HCT116 (cell line): ENCODE results near the gene RASL11A.

Experiments used
- EZH2 ChIP-seq: fragments of 200-600 bp; sonication (generic); IDR thresholded peaks from 2 replicates; pipeline ENCODE4 v1.6.1; 2017; ENCODE audit warnings: antibody characterized with exemption, mixed run types
- JUND ChIP-seq: IDR thresholded peaks from 2 replicates; pipeline ENCODE4 v1.6.1; 2012
- POLR2A ChIP-seq: IDR thresholded peaks from 2 replicates; pipeline ENCODE4 v1.7.0; 2011; ENCODE audit warnings: borderline replicate concordance; ENCODE audit not compliant: insufficient read depth, insufficient read length; ENCODE audit errors: extremely low read depth
- POLR2AphosphoS5 ChIP-seq: IDR thresholded peaks from 2 replicates; pipeline ENCODE4 v1.6.1; 2011; ENCODE audit warnings: mild to moderate bottlenecking, low read depth, low read length, moderate library complexity
- RAD21 ChIP-seq: IDR thresholded peaks from 2 replicates; pipeline ENCODE4 v1.6.1; 2012; ENCODE audit warnings: low read depth, mild to moderate bottlenecking
- SP1 ChIP-seq: IDR thresholded peaks from 2 replicates; pipeline ENCODE4 v1.6.1; 2012; ENCODE audit warnings: low read depth
- YY1 ChIP-seq: IDR thresholded peaks from 2 replicates; pipeline ENCODE4 v1.6.1; 2011; ENCODE audit warnings: low read length, low read depth, moderate library complexity, mild to moderate bottlenecking; ENCODE audit not compliant: insufficient replicate concordance; ENCODE audit errors: extremely low read depth
- TF ChIP-seq, protein P1 (sequence below), 3 experiments: fragments of 200-600 bp in 1 of 3; sonication (generic) in 1 of 3; IDR thresholded peaks in 2 of 3; conservative IDR thresholded peaks in 1 of 3; 2 replicates each; pipeline ENCODE4 v1.5.1; 2012 to 2017; ENCODE audit warnings: low read depth in 2 of 3, low read length in 2 of 3, antibody characterized with exemption in 1 of 3, borderline replicate concordance in 1 of 3, control low read depth in 1 of 3, mild to moderate bottlenecking in 1 of 3, mixed read lengths in 1 of 3, mixed run types in 1 of 3, moderate library complexity in 1 of 3; ENCODE audit not compliant: insufficient read depth in 1 of 3
- TF ChIP-seq, protein P2 (sequence below): IDR thresholded peaks from 2 replicates; pipeline ENCODE4 v1.6.1; 2011; ENCODE audit warnings: mild to moderate bottlenecking, low read length, moderate library complexity; ENCODE audit not compliant: insufficient replicate concordance; ENCODE audit errors: extremely low read depth
- TF ChIP-seq, protein P3 (sequence below): IDR thresholded peaks from 2 replicates; pipeline ENCODE4 v1.6.1; 2012; ENCODE audit warnings: low read depth

DNA sequence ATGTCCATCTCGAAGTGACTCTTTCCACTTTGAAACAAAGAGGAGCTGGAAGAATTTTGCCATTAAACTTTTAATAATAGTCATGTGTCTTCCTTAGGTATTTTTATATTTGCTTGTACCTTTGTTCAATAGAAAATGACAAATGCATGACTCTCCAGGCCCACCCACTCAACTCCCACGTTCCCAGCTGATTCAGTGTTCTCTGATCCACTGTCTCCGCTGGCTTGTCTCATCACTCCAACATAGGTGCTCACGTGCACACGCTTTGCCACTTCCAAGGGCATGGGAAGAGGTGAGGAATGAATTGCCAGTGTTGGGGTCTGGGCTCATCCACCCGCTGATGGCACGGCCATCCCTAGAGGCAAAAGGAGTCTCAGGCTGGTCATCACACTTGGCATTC is 24.5 kb downstream of the RASL11A start:
- TF ChIP-seq POLR2AphosphoS5 (no peak), EZH2 (no peak), SP1 (no peak), RAD21 (no peak), YY1 (no peak), JUND (no peak), POLR2A (no peak)
- TF ChIP-seq, protein P1, sequence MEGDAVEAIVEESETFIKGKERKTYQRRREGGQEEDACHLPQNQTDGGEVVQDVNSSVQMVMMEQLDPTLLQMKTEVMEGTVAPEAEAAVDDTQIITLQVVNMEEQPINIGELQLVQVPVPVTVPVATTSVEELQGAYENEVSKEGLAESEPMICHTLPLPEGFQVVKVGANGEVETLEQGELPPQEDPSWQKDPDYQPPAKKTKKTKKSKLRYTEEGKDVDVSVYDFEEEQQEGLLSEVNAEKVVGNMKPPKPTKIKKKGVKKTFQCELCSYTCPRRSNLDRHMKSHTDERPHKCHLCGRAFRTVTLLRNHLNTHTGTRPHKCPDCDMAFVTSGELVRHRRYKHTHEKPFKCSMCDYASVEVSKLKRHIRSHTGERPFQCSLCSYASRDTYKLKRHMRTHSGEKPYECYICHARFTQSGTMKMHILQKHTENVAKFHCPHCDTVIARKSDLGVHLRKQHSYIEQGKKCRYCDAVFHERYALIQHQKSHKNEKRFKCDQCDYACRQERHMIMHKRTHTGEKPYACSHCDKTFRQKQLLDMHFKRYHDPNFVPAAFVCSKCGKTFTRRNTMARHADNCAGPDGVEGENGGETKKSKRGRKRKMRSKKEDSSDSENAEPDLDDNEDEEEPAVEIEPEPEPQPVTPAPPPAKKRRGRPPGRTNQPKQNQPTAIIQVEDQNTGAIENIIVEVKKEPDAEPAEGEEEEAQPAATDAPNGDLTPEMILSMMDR (IDR thresholded peaks at IDR 0.05 in 2 of 3, conservative IDR thresholded peaks at IDR 0.05 in 1 of 3; ENCODE audit: borderline replicate concordance in 1 of 3, insufficient read depth in 1 of 3, low read depth in 2 of 3, low read length in 2 of 3), result no peak
- TF ChIP-seq, protein P2, sequence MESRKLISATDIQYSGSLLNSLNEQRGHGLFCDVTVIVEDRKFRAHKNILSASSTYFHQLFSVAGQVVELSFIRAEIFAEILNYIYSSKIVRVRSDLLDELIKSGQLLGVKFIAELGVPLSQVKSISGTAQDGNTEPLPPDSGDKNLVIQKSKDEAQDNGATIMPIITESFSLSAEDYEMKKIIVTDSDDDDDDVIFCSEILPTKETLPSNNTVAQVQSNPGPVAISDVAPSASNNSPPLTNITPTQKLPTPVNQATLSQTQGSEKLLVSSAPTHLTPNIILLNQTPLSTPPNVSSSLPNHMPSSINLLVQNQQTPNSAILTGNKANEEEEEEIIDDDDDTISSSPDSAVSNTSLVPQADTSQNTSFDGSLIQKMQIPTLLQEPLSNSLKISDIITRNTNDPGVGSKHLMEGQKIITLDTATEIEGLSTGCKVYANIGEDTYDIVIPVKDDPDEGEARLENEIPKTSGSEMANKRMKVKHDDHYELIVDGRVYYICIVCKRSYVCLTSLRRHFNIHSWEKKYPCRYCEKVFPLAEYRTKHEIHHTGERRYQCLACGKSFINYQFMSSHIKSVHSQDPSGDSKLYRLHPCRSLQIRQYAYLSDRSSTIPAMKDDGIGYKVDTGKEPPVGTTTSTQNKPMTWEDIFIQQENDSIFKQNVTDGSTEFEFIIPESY, result no peak
- TF ChIP-seq, protein P3, sequence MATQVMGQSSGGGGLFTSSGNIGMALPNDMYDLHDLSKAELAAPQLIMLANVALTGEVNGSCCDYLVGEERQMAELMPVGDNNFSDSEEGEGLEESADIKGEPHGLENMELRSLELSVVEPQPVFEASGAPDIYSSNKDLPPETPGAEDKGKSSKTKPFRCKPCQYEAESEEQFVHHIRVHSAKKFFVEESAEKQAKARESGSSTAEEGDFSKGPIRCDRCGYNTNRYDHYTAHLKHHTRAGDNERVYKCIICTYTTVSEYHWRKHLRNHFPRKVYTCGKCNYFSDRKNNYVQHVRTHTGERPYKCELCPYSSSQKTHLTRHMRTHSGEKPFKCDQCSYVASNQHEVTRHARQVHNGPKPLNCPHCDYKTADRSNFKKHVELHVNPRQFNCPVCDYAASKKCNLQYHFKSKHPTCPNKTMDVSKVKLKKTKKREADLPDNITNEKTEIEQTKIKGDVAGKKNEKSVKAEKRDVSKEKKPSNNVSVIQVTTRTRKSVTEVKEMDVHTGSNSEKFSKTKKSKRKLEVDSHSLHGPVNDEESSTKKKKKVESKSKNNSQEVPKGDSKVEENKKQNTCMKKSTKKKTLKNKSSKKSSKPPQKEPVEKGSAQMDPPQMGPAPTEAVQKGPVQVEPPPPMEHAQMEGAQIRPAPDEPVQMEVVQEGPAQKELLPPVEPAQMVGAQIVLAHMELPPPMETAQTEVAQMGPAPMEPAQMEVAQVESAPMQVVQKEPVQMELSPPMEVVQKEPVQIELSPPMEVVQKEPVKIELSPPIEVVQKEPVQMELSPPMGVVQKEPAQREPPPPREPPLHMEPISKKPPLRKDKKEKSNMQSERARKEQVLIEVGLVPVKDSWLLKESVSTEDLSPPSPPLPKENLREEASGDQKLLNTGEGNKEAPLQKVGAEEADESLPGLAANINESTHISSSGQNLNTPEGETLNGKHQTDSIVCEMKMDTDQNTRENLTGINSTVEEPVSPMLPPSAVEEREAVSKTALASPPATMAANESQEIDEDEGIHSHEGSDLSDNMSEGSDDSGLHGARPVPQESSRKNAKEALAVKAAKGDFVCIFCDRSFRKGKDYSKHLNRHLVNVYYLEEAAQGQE, result no peak
